PC-3 (cell line): Measurements from ENCODE around the gene LACC1.

Experiments used
- EZH2 ChIP-seq: fragments of 300-600 bp; sonication (generic); IDR thresholded peaks from one replicate; pipeline ENCODE4 v1.6.1; 2017; ENCODE audit warnings: antibody characterized with exemption, mild to moderate bottlenecking, low read length; ENCODE audit not compliant: unreplicated experiment
- TF ChIP-seq, protein P1 (sequence below): fragments of 300-600 bp; sonication (generic); conservative IDR thresholded peaks from 2 replicates; pipeline ENCODE4 v1.5.1; 2017; ENCODE audit warnings: antibody characterized with exemption, low read depth, mild to moderate bottlenecking, low read length

DNA sequence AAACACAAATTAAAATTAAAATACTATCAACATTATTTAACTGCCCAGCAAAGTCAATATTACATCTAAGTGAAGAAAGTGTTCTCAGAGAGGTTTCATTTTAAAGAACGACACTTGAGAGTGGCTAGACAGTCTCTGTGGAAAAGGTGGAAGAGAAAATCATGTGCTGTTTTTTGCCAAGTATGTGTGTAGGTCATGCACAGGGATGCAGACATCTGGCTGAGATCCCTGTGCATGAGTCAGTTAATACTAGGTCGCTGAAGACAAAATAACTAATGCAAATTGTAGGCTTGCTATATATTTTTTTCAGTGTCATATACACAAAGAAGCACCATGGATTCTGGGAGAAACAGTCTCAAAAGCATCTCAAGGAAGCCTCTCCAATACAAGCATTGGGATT, 48.6 kb upstream of the LACC1 start:
- TF ChIP-seq, protein P1, sequence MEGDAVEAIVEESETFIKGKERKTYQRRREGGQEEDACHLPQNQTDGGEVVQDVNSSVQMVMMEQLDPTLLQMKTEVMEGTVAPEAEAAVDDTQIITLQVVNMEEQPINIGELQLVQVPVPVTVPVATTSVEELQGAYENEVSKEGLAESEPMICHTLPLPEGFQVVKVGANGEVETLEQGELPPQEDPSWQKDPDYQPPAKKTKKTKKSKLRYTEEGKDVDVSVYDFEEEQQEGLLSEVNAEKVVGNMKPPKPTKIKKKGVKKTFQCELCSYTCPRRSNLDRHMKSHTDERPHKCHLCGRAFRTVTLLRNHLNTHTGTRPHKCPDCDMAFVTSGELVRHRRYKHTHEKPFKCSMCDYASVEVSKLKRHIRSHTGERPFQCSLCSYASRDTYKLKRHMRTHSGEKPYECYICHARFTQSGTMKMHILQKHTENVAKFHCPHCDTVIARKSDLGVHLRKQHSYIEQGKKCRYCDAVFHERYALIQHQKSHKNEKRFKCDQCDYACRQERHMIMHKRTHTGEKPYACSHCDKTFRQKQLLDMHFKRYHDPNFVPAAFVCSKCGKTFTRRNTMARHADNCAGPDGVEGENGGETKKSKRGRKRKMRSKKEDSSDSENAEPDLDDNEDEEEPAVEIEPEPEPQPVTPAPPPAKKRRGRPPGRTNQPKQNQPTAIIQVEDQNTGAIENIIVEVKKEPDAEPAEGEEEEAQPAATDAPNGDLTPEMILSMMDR, result no peak
- TF ChIP-seq EZH2, result no peak
